GM23248 (cell line): ENCODE results near the gene AQP2.

ENCODE experiments used
- EZH2 ChIP-seq: fragments of 200-600 bp; sonication (generic); IDR thresholded peaks from 2 replicates; pipeline ENCODE4 v1.6.1; 2018; ENCODE audit warnings: antibody characterized with exemption, mild to moderate bottlenecking; ENCODE audit not compliant: insufficient read depth, poor library complexity, severe bottlenecking
- EZH2phosphoT487 ChIP-seq: fragments of 200-600 bp; sonication (generic); IDR thresholded peaks from 2 replicates; pipeline ENCODE4 v1.6.1; 2018; ENCODE audit warnings: antibody characterized with exemption, moderate library complexity, mild to moderate bottlenecking, low read depth; ENCODE audit not compliant: insufficient read depth

DNA sequence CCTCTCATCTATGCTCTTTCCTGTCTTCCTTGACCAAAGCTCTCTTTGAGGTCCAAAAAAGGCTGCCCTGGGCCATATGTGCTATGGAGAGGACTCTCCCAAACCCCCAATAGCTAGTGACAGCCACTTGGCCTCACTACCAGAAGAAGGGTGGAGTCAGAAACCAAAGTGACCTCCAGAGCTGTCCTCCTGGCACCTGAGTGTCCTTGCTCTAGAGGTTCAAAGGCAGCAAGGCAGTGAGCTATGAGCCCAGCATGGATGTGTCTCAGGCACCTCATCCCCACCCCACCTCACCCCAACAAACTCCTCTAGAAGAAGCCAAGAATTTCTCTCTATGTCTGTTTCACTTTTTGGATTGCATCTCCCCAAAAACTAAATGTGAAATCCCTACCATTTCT is 7.0 kb downstream of the AQP2 start:
- no peak for TF ChIP-seq EZH2
- TF ChIP-seq EZH2phosphoT487: no peak
